Measurements from ENCODE around the gene RNF34.

The RNF34 gene

DNA sequence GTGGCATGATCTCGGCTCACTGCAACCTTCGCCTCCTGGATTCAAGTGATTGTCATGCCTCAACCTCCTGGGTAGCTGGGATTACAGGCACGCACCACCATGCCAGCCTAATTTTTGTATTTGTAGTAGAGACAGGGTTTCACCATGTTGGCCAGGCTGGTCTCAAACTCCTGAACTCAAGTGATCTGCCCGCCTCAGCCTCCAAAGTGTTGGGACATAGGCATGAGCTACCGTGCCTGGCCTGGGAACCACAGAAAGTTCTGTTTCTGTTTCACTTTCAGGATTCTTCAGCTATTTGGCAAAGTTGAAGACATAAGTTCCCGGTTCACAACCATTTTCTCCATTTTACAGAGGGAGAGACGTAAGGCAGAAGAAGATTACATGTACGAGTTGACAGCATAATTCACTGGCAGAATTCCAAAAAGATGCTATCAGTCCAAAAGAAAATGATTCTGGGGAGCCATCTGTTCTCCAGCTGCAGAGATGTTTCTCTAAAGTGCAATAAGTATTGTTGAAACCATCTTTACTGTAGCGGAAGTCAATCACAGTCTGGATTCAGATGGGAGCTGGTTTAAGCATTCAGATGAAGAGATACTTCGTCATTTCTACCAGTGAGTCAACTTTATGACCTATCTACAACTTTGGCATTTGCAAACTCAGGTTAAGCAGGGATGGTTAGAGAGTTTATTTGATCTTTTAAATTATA, 8.1 kb upstream of the RNF34 start:
- peak; percentile 81 for DNase-seq

DNA sequence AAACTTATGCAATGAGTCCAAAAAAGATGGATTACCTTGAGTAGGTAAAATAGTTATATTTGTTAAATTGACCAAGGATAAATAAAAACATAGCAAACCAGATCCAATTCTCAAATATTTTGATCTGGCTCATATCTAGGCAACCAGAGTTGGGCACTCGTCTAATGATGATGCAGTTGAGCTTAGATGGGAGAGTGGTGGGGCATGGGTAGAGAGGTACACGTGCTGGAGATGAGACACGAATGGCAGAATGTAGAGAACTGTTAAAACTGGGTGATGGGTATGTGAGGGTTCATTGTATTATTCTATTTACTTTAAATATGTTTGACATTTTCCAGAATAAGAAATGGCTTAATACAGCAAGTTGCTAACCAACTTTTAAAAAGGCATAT, 7.6 kb upstream of the RNF34 start:
- DNase-seq, result peak; percentile 11

DNA sequence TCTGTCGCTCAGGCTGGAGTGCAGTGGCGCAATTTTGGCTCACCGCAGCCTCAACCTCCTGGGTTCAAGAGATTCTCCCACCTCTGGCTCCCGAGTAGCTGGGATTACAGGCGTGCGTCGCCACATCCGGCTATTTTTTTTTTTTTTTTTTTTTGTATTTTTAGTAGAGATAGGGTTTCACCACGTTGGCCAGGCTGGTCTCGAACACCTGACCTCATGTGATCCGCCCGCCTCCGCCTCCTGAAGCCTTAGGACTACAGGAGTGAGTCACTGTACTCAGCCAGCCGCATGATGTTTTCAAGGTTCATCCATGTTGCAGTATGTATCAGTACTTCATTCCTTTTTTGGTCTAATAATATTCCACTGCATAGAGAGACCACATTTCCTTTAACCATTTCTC, 2.4 kb upstream of the RNF34 start:
- no peak for DNase-seq

DNA sequence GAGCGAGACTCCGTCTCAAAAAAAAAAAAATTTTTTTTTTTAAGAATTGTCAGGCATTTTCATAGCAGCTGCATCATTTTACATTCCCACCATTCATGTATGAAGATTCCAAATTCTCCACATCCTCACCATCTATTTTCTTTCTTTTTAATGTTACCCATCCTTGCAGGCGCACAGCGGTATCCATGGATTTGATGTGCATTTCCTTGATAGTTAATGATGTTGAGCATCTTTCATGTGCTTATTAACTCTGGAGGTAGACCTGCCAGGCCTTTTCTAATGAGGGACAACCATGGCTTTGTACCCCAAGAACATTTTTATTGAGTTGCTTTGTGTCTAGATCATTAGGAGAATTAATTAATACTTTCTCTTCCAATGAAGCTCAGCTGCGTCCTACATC, 1.6 kb upstream of the RNF34 start:
- DNase-seq, result no peak

DNA sequence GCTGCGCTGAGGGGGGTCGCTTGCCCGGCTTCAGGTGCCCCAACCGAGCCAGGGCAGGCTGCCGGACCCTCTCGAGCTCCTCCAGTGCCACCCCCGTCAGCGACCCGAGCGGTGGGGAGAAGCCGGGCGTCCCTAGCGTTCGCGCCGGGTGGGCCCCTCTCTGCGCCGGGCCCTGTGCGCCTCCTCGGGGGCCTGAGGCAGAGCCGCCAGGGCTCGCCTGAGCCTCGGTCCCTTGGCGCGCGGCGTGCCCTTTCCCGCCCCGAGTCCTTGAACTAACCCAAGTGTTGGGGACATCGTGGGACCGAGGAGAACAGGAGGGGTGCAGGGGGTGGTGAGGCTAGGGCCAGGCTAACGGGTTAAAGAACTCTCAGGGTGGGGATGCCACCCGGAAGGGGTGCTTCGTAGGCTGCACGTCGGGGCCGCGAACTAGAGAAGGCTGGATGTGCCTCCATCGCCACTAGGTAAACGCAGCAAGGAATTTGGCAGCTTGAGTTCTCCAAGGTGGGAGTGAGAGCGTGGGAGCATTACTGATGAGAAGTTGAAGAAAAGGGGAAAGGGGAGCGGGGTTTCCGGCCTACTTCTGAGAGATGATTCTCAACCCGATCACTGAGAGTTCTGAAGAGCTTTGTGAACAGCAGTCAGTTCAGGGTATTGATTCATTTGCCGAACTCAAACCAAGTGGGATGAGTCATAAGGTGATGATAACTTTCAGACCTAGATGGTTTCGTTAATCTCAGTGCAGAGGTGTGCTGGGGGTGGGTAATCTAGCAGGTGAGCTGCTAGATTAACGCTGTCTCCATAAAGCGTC, 618 bp downstream of the RNF34 start:
- peak; percentile 91 for DNase-seq

DNA sequence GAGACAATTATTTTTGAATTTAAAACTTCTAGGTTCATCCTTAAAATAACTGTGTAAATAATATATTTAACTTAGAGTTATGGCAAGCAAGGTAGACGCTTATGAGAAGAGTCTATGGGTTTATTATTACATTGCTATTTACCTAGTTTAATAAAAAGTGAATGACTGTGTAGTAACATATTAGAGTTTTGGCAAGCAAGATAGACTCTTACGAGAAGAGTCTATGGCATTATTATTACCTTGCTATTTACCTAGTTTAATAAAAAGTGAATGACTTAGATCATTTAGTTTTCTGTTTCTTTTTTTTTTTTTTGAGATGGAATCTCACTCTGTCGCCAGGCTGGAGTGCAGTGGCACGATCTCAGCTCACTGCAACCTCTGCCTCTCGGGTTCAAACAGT, 3.8 kb downstream of the RNF34 start:
- DNase-seq, result no peak

DNA sequence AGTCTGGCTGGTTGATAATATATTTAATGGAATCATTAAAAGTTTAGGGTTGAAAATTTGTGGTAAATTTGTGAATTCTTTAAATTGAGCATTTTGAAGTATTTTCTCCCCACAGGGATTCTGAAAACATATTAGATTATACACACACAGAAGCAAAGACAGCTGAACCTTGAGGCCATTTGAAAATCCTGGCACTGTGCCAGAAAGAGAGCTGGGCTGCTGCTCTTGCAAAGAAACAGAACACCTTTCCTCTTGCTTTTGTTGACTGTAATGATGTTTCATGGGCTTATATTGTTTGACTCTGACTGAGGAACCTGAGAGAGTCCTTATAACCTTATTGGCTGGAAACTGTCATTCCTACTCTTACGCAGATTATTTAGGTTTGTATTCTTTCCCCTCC, 4.8 kb downstream of the RNF34 start:
- DNase-seq, result no peak

DNA sequence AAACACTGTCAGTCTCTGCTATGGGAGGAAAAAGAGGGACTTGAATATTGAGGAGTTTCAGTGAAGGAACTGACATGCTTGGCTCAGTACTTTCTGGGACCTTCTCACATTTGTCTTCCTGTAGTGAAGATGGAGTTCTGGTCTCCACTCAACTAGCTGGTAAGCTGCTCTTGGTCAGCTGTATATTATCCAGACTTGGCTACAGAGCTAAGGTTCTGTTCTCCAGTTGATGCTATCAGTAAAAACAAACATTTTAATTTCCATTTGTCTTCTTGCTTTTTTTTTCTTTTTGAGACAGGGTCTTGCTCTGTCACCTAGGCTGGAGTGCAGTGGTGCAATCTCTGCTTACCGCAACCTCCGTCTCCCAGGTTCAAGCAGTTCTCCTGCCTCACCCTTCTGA, 5.3 kb downstream of the RNF34 start:
- DNase-seq, result no peak

DNA sequence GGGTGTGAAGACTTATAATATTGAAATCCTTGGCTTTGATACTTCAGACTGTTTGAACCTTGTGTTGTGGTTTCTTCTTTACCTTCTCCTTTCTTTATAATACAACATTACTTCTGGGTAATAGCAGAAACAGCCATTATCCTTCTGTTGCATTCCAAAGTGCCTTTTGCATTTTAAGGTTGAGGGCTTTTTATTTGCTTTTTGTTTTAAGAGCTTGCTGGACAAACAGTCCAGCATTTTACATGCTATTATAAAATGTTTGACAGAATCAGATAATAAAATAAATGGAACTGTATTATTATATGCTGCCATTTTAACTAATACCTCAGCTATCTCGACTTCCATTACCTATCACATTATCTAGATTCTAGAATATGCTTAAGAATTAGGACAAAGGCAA, 14.0 kb downstream of the RNF34 start:
- no peak for DNase-seq

DNA sequence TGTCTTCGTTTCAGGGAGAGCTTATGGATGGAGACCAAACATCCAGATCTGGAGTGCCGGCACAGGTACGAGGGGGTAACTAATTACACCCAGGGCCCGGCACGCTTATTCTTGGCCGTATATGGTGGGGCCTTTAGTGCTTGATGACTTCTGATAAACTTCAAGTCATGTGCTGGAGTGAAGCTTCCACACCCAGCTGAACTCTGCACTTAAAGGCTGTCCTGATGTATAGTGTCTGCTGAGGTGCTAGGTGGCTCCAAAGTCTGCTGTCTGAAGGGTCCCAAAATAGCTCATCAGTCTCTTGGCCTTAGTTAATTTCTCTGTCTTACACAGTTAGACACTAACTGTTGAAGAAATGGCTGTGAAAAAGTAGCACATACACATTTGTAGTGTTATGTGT, 17.9 kb downstream of the RNF34 start:
- DNase-seq, result no peak

DNA sequence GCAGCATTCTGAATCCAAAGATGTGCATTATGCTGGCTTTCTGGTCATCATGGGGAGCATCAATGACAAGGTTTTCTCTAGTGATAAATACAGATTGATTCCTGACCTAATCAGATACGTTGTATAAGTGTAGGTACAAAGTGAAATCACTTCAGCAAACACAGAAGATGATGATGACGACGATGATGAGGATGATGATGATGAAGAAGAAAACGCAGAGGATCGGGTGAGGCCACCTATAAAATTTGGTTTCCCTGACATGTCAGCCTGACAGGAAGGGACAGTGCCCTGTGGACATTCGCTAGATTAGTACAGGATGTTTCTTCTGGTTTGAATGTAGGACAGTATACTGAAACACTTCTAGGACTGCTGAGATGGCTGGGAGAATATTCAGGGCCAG, 20.2 kb downstream of the RNF34 start:
- no peak for DNase-seq

DNA sequence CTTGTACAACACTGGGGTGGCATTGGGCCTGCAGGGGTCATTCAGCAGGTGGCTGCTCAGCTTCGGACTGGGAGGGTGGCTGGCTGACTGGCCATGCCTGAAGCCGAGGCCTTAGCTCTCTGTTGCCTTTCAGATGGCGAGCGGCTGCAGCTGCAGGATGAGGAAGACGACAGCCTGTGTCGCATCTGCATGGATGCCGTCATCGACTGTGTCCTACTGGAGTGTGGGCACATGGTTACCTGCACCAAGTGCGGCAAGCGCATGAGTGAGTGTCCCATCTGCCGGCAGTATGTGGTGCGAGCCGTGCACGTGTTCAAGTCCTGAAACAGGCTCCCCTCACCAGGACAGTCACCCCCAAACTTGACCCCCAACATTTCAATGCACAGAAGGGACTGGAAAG, 23.3 kb downstream of the RNF34 start:
- DNase-seq, result no peak

DNA sequence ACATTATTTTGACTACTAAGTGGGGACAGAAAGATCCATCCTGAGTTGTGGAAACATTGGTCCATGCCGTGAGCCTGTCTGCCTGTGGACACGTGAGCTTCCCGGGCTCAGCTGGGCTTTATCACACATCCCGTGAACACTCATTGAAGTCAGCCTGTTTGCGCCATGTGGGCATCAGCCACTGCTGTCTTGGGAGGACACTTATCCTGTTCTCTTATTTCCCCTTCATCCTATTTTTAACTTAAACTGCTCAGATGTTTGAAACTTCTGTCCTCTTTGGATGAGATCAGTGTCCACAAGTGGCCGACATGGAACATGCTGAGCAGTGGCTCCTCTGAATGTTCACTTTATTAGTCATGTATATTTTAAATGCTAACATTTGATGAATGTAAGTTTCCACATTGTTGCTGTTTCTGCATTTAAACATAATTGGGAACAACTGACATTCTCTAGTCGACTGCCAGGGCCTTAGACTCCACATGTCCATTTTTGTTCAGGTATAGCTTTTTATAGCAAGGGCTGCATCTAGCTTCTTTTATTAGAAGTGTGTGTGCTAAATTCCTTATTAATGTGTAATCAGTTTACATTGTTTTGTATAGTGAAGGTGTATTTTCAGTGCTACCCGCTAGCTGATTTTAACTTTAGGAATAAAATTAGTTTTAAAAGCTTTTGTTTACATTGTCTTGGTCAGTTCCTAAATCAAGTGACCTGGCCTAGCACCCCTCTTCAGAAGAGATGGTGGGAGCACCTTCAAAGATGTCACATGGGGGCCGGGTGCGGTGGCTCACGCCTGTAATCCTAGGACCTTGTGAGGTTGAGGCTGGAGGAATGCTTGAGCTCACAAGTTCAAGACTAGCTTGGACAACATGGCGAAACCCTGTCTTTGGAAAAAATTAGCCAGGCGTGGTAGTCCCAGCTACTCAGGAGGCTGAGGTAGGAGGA, 24.0 kb downstream of the RNF34 start:
- no peak for DNase-seq

DNA sequence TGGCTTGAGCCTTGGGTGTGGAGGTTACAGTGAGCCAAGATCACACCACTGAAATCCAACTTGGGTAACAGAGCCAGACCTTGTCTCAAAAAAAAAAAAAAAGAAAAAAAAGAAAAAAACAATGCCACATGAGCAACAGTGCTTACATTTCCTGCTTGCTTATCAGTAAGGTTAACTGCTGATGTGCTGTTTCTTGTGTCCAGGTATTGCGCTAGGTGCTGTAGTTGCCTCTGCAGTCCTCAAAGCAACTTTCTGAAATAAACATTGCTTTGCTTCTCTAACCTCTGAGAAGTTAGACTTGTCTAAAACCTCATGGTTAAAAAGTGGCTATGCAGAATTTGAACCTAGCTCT, 24.7 kb downstream of the RNF34 start:
- DNase-seq, result no peak

DNA sequence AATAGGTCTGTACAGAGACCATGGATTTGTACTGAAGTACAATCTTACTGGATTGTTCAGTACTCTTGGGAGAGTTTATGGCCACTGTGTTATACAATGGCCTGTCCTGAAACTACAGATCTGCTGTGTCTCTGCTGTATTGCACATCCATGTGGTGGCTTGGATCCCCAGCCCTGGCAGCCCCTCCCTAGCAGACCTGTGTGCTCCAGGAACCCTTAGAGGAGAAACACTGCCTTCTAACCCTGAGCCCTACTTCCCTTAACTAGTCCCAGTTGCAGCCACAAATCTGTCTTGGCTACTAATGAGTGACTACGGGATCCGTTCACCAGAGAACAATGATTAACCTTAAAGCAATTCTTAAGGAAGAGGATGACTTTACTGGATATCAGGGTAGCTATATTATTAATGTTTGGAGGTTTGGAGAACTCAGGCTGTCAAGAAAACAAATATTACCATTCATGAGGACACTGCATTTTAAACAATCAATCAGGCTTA, 27.7 kb downstream of the RNF34 start:
- DNase-seq, result no peak

DNA sequence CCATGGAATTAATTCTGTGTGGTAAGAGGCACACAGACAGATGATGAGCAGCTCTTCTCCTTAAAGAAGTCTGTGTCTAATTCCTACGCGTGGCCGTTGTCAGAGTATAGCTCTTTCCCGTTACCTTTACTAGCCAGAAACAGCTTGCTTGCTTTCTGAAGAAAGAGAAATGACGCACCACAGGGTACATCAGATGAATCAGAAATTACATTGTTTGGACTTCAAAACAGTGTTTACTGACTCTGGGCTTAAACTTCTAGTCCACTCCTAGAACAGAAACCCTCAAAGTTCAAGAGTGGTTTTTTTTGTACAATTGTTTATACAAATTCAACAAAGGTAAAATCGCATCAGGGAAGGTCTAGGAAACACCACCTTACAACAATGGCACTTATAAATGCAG, 29.0 kb downstream of the RNF34 start:
- no peak for DNase-seq

DNA sequence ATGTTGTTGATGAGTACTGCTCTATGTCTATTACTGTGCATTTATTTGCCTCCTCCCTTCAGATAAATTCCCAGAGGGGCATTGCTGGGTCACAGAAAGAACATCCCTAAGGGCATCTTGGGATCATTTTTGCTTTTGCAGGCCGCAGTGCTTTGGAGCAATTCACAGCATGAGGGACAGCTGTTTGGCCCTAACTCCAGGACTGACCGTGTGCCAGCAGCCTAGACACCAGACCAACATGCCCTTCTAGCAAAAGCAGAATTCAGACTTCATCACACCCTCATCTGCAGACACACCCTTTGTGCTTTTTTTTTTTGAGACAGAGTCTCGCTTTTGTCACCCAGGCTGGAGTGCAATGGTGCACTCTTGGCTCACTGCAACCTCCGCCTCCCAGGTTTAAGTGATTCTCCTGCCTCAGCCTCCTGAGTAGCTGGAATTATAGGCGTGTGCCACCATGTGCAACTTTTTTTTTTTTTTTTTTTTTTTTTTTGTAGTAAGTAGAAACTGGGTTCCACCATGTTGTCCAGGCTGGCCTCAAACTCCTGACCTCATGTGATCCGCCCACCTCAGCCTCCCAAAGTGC, 31.0 kb downstream of the RNF34 start:
- DNase-seq, result no peak

DNA sequence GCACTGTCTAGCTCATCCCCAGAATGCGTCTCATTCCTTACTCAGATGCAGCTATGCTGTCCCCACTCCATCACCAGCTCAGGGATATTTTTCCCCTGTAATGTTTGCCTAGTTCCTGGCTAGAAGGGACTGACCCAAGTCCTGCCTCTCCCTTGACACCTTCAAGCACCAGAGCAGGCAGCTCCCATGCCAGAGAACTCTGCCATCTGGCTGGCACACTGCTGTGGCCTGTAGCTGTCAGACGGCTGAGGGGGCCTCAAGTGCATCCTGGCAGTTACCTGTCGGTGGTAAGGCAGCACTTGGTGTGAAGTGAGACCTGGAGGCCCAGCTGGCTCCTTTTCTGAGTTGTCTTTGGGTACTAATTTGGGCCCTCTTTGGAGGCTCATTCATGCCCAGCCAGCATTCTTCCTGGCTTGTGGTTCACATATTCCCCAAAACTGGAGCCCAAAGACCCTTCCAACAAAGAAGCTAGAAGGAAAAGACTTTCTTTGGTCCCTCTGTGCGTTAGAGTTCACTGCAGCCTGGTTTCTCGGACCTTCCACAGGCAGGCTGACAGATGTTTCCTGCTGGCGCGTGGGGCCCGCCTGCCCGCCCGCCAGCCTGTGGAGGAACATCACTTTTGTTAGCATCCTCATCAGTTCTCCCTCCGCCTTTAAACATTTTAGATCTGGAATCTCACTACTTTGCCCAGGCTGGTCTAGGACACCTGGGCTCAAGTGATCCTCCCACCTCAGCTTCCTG, 33.0 kb downstream of the RNF34 start:
- DNase-seq, result no peak

DNA sequence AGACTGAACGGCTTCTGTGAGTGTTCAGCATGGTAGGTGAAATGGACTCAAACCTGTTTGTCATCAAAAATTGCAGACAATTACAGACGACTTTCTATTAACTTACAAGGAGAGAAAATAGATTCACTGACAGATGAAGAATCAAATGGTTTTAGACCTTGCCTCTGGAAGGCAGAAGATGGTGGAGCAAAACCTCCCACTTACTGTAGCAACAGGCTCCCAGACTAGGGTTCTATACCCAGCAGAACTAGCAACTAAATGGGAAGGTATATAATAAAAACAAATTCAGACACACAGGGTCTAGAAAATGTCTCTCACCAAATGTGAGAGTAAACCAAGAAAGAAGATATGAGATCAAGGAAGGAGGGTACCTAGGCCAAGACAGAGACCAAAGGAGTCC, 36.8 kb downstream of the RNF34 start:
- no peak for DNase-seq

DNA sequence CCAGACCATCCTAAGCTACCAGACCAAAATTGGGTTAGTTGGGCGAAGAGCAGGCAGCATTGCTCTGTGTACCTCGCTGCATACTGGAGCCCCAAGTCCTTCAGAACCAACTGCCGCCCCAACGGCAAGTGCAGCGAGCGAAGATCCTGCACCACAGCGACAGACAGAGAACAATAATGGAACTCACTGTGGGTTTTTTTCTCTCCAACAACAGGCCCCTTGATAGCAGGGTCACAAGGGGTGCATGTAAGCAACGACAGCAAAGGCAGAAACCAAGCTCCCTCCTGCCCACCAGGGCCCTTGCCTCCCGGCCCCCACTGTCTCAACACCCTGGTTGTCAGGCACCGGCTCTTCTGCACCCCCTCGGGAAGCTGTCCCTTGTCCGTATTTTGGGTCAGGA, 39.0 kb downstream of the RNF34 start:
- DNase-seq, result no peak

DNA sequence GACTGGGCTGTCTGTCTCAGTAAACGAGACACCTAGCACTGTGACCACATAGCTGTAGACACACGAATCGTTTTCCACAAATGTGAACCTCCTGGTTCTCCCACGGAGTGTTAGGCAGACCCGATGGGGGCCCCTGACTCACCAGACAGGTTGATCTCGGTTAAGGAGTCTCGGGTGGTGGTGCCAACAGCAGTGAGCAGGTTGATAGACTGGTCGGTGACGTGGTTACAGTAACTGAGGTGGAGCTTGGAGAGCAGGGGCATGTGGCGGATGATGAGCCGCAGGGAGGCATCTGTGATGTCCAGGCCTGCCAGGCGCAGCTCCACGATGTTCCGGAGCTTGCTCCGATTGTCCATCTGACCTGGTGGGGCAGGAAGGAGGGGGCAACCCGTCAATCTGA, 39.8 kb downstream of the RNF34 start:
- DNase-seq, result no peak

DNA sequence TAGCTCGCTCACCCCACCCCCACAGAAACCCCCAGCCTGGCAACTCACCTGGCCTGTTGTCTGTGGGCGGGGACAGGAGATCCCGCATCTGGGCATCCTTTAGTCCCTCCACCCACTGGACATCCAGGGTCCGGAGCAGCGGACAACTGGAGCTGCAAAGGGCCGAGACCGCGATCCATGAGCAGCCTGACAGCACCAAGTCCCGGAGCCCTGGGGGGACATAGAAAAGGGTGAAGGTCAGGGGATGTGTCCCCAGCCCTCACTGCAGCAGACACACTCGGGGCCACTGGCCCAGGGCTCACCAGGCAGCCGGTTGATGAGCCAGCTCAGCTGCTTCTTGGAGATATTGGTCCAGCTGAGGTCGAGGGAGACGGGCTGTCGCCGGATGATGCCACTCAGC, 40.9 kb downstream of the RNF34 start:
- no peak for DNase-seq

All from activated CD4-positive, alpha-beta T cell treated with anti-CD3 and anti-CD28 coated beads, Interleukin-2, amount 50 U/mL, for 16 hours (primary cell).